GM12878 (cell line): ENCODE data around the gene PRDM16. TPM values are rescaled to one million over a fixed set of nuclear protein-coding genes. Genes with fewer than 3 reads are reported as not detected.

ENCODE experiments used
- ATAC-seq: fragments of 200-7000 bp; cut with Tn5 transposase; 3 replicates; pipeline ENCODE4 v1.9.1; 2020; ENCODE audit warnings: mild to moderate bottlenecking, moderate library complexity
- BruUV-seq: library from RNA; stranded (reverse); fragments of 400-500 nt; replicated peaks from 2 replicates; lab custom pipeline; 2021; lab: Mats Ljungman, UMichigan
- CTCF ChIA-PET: fragments of 300-600 bp; sonication (Branson Sonifier 250); formaldehyde crosslinking; extraction: SDS; loops from one replicate; lab custom pipeline; 2021; ENCODE audit warnings: inconsistent platforms; lab: Yijun Ruan, JAX
- POLR2A ChIA-PET: fragments of 350-600 bp; formaldehyde crosslinking; extraction: SDS; loops from one replicate; lab custom pipeline; 2021; ENCODE audit warnings: inconsistent platforms; lab: Charles Lee
- RAD21 ChIA-PET: fragments of 300-600 bp; sonication (Branson Sonifier 250); formaldehyde crosslinking; loops from one replicate; lab custom pipeline; 2023; ENCODE audit warnings: antibody characterized with exemption; ENCODE audit not compliant: unreplicated experiment; lab: Charles Lee
- SMC1A ChIA-PET: fragments of 300-600 bp; sonication (Branson Sonifier 250); formaldehyde crosslinking; loops from one replicate; lab custom pipeline; 2023; ENCODE audit not compliant: unreplicated experiment, uncharacterized antibody; lab: Charles Lee
- DNase-seq: peaks from one replicate; pipeline ENCODE4 v3.0.0-alpha.2; 2011; ENCODE audit warnings: low read depth, low spot score
- FAIRE-seq: peaks from 3 replicates; lab custom pipeline; 2011; peaks lifted over from hg19 to GRCh38; lab: Jason Lieb, UNC
- H2AFZ ChIP-seq: 2 replicates; pipeline ENCODE4 v1.6.0; 2011; ENCODE audit warnings: low read depth, low read length, control low read depth; ENCODE audit not compliant: control insufficient read depth
- H3K27ac ChIP-seq: 2 replicates; pipeline ENCODE4 v1.5.1; 2011; ENCODE audit warnings: control low read depth; ENCODE audit not compliant: control insufficient read depth, insufficient read depth
- H3K27me3 ChIP-seq, 2 experiments: replicated peaks in 1 of 2; 2 replicates each; pipeline versions ENCODE4 v1.6.0 to v1.6.1; 2011; ENCODE audit warnings: low read length in 1 of 2; ENCODE audit not compliant: control insufficient read depth in 2 of 2, insufficient read depth in 2 of 2
- H3K36me3 ChIP-seq, 2 experiments: 2 replicates each; pipeline ENCODE4 v1.5.1; 2011; ENCODE audit warnings: low read length in 1 of 2; ENCODE audit not compliant: control insufficient read depth in 2 of 2, insufficient read depth in 2 of 2
- H3K4me1 ChIP-seq: 2 replicates; pipeline ENCODE4 v1.6.1; 2011; ENCODE audit warnings: mild to moderate bottlenecking, low read length, moderate library complexity, mixed read lengths; ENCODE audit not compliant: control insufficient read depth, insufficient read depth
- H3K4me2 ChIP-seq: 2 replicates; pipeline ENCODE4 v1.6.0; 2011; ENCODE audit warnings: control low read depth; ENCODE audit not compliant: control insufficient read depth, insufficient read depth
- H3K4me3 ChIP-seq: fragments of 200-600 bp; sonication (generic); 2 replicates; pipeline ENCODE4 v1.5.1; 2016
- H3K79me2 ChIP-seq: 2 replicates; pipeline ENCODE4 v1.6.0; 2011; ENCODE audit warnings: low read length; ENCODE audit not compliant: control insufficient read depth, insufficient read depth
- H3K9ac ChIP-seq: 2 replicates; pipeline ENCODE4 v1.8.0; 2011; ENCODE audit warnings: low read length, control low read depth, mixed read lengths; ENCODE audit not compliant: control insufficient read depth, insufficient read depth
- H3K9me3 ChIP-seq: replicated peaks from 3 replicates; pipeline ENCODE4 v1.5.1; 2011; ENCODE audit warnings: mild to moderate bottlenecking, low read length; ENCODE audit not compliant: control insufficient read depth, insufficient read depth
- H4K20me1 ChIP-seq: 2 replicates; pipeline ENCODE4 v1.6.0; 2011; ENCODE audit not compliant: control insufficient read depth, insufficient read depth
- BHLHE40 ChIP-seq, 2 experiments: fragments of 450-650 bp in 1 of 2; IDR thresholded peaks; 2 replicates each; pipeline ENCODE4 v1.6.1; 2011 to 2017; ENCODE audit warnings: low read depth in 2 of 2, borderline replicate concordance in 1 of 2, improper control_type of control experiment in 1 of 2, low read length in 1 of 2, mild to moderate bottlenecking in 1 of 2
- CHD4 ChIP-seq: fragments of 200-600 bp; sonication (generic); IDR thresholded peaks from 2 replicates; pipeline ENCODE4 v1.6.1; 2016; ENCODE audit warnings: mild to moderate bottlenecking
- E2F8 ChIP-seq: fragments of 450-650 bp; IDR thresholded peaks from 2 replicates; pipeline ENCODE4 v1.6.1; 2018; ENCODE audit warnings: mild to moderate bottlenecking, low read depth, moderate library complexity; ENCODE audit not compliant: partially characterized antibody
- E4F1 ChIP-seq: fragments of 450-650 bp; IDR thresholded peaks from 2 replicates; pipeline ENCODE4 v1.6.1; 2018; ENCODE audit warnings: borderline replicate concordance, mild to moderate bottlenecking; ENCODE audit not compliant: partially characterized antibody
- MAX ChIP-seq: IDR thresholded peaks from 2 replicates; pipeline ENCODE4 v1.6.1; 2012; ENCODE audit warnings: low read depth, low read length, improper control_type of control experiment
- MTA3 ChIP-seq: IDR thresholded peaks from 2 replicates; pipeline ENCODE4 v1.6.1; 2012; ENCODE audit warnings: low read length, inconsistent platforms, borderline replicate concordance
- POLR2AphosphoS5 ChIP-seq: IDR thresholded peaks from 2 replicates; pipeline ENCODE4 v1.6.1; 2011; ENCODE audit warnings: mild to moderate bottlenecking, low read length, inconsistent platforms
- RAD21 ChIP-seq: IDR thresholded peaks from 2 replicates; pipeline ENCODE4 v1.6.1; 2011; ENCODE audit warnings: mild to moderate bottlenecking, low read depth, low read length, moderate library complexity; ENCODE audit not compliant: insufficient read depth
- RBBP5 ChIP-seq: fragments of 200-600 bp; sonication (generic); conservative IDR thresholded peaks from 2 replicates; pipeline ENCODE4 v1.6.1; 2016
- SREBF1 ChIP-seq: IDR thresholded peaks from 2 replicates; pipeline ENCODE4 v1.6.1; 2012; ENCODE audit warnings: mild to moderate bottlenecking, low read length
- TARDBP ChIP-seq: IDR thresholded peaks from 2 replicates; pipeline ENCODE4 v1.6.1; 2016; ENCODE audit warnings: borderline replicate concordance
- ZSCAN29 ChIP-seq: fragments of 450-650 bp; IDR thresholded peaks from 2 replicates; pipeline ENCODE4 v1.6.1; 2017; ENCODE audit warnings: mild to moderate bottlenecking, moderate library complexity
- WGBS: methylation state at CpG from one replicate; pipeline ENCODE4 v1.1.6; 2016; ENCODE audit warnings: low lambda C conversion rate; ENCODE audit not compliant: insufficient replicate concordance, insufficient coverage; ENCODE audit errors: missing lambda C conversion rate; 5-methylcytosine and 5-hydroxymethylcytosine counted together
- in situ Hi-C: fragments of 300-500 bp; cut with MboI; formaldehyde crosslinking; loops from 9 replicates; pipeline ENCODE4 v1.14.3; 2018; ENCODE audit warnings: mixed read lengths
- intact Hi-C: fragments of 100-400 bp; cut with micrococcal nuclease; formaldehyde crosslinking; loops from one replicate; pipeline ENCODE4 v1.14.2; 2022; ENCODE audit not compliant: unreplicated experiment
- polyA plus RNA-seq, 11 experiments: library from polyadenylated mRNA; depleted of rRNA in 4 of 11; unstranded in 6 of 11; stranded (reverse) in 5 of 11; fragments of >200 nt; fragmentation: Nextera tagmentation in 4 of 11; fragmentation: Illumina TruSeq in 1 of 11; extraction: Ambion mirVana in 4 of 11; extraction: Trizol in 1 of 11; gene quantifications; 1 replicate in 1 of 11; 2 replicates in 10 of 11; pipeline versions ENCODE4 v1.2.1 to v1.2.3, GENCODE V29; 2011 to 2016; ENCODE audit warnings: inconsistent platforms in 2 of 11, missing spikeins in 2 of 11, low read depth in 1 of 11
- total RNA-seq, 4 experiments: library from RNA; depleted of rRNA in 3 of 4; stranded (reverse); fragments of >200 nt in 3 of 4; fragmentation: Illumina TruSeq in 1 of 4; extraction: Trizol in 1 of 4; gene quantifications; 2 replicates each; pipeline versions ENCODE4 v1.2.1 to v1.2.3, GENCODE V29; 2013 to 2021

Gene PRDM16
- total and polyA plus RNA-seq, 10 of the 15 experiments (the other 5 are each of a cell fraction or from before 2014, with no cell fraction given), result 0.03 TPM; not detected in 9

GRCh38 chr1:3116150-3116510 is 47.1 kb downstream of the PRDM16 start:
- no peak for DNase-seq
- ChIA-PET POLR2A (no interaction called here), CTCF (no interaction called here), RAD21 (no interaction called here), SMC1A (no interaction called here)
- no peaks in the 10 kb centered on the region for H4K20me1 ChIP-seq
- in situ Hi-C loops (no loop called here), intact Hi-C loops (no loop called here)
- H2AFZ ChIP-seq, result no peak overlapping the region
- no peak overlapping the region for H3K4me2 ChIP-seq
- H3K27me3 ChIP-seq, result no peaks in the 10 kb centered on the region
- BruUV-seq, result no TSS peak
- ATAC-seq, result no peak
- 77% methylated on average over 16 of the region's 18 CpGs for whole genome bisulfite sequencing
- no peak overlapping the region for H3K4me3 ChIP-seq
- TF ChIP-seq CHD4, result no peak
- no peak for TF ChIP-seq E2F8
- TF ChIP-seq MAX, result no peak
- TF ChIP-seq POLR2AphosphoS5, result no peak
- no peak for TF ChIP-seq E4F1
- no peak for TF ChIP-seq SREBF1
- no peak for TF ChIP-seq RBBP5
- no peak for TF ChIP-seq MTA3
- no peak for TF ChIP-seq BHLHE40 (IDR thresholded peaks at IDR 0.05; ENCODE audit: borderline replicate concordance in 1 of 2, low read depth in 2 of 2, low read length in 1 of 2)
- TF ChIP-seq TARDBP, result no peak
- TF ChIP-seq ZSCAN29, result no peak
- TF ChIP-seq RAD21, result no peak
- no peaks in the 10 kb centered on the region for H3K4me1 ChIP-seq
- no peak for FAIRE-seq
- H3K9ac ChIP-seq, result no peak overlapping the region
- no peaks in the 10 kb centered on the region; the same call in 2 of the 3 replicates for H3K9me3 ChIP-seq
- no peaks in the 10 kb centered on the region for H3K36me3 ChIP-seq
- H3K27ac ChIP-seq, result no peak overlapping the region
- H3K79me2 ChIP-seq, result no peaks in the 10 kb centered on the region
